ENCODE data around the gene ITGBL1.
"Not testable (repeated sequence)": the region's sequence is repeated elsewhere in the genome, so short reads cannot be mapped to it uniquely, and the experiment has no call there.

ITGBL1 gene

GRCh38 chr13:101512650-101513049, 60.2 kb downstream of the ITGBL1 start:
- no peak for DNase-seq (ENCODE audit: low read depth)

DNA sequence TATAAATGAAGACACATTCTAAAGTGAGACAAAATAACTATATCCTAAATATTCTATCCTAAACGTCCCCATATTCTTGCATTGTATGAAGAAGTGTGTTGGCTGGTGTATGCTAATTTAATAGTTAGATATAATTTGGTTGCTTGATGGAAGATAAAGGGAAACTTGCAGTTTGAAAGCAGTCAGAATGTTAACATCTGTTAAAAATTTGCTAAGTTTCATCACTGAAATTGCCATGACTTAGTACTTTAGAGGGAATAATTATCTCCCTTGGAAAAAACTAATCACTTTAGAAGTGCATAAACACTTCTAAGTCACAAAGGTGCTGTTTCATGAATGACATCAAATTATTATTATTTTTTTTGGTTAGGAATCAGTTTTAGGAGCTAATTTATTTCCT, 61.6 kb downstream of the ITGBL1 start:
- no peak for DNase-seq (ENCODE audit: low read depth)

DNA sequence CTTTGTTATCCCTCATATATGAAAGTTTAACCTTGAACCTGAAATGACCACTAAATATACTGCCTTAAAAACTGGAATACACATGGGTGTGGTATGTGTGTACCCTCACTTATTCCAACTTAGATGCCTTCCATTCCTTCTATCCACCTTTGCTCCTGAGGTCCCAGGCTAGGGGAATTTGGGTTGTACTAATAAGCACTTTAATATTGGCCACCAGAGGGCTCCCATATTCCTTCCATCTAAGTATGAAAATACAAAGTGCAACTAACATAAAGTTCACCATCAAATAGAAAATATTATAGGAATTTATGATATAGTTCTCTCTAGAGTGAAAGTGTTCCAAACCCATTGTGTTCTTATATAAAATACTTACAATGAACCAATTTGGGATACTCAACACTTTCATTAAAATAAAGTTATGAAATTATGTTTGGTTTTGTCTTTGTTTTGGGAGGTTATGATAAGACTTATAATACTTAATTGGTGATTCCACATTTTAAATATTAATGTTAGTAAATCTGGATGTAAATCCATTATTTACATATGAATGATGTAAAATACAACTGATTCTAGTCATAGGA, 62.3 kb downstream of the ITGBL1 start:
- no peak for DNase-seq (ENCODE audit: low read depth)

DNA sequence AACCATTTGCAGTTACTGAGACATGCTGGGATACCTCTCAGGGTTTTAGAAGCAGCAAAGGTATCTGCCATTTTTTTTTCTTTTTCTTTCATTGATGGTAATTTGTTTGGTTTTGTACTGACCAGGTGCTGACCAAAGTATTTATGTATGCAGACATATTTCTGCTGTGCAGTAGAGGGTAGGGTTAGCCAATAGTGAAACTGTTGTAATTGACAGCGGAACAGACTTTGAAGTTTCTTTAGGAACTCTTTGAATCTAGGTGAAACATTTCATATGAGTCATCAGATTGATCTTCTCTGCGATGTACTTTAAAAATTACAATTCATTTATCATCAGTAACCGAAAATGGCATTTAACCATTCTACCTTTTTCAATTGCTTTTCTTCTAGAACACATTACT, 63.0 kb downstream of the ITGBL1 start:
- DNase-seq (ENCODE audit: low read depth) = no peak

- DNase-seq (ENCODE audit: low read depth) = no peak
Measured at GRCh38 chr13:101516262-101516661, 63.8 kb downstream of the ITGBL1 start.

DNA sequence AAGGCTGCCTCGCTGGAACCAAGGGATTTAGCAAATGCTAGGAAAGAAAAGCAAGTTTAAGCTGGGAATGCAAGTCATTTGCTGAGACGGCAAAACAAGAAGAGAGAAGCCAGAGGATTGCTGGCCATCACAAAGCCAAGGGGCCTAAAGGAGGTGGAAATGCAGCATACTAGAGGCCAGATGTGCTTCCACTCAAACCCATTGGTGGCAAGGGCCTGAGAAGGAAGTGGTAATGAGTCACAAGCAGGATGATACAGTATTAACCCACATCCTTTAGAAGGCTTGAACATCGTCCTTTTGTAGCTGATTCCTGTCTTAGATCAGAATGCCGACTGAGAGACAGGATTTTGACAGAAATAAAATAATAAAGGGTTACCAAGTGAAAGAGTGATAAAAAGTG, 68.2 kb downstream of the ITGBL1 start:
- DNase-seq (ENCODE audit: low read depth) = no peak

GRCh38 chr13:101521371-101521770, 68.9 kb downstream of the ITGBL1 start:
- no peak for DNase-seq (ENCODE audit: low read depth)

GRCh38 chr13:101522607-101523006, 70.1 kb downstream of the ITGBL1 start:
- DNase-seq (ENCODE audit: low read depth) = no peak

DNA sequence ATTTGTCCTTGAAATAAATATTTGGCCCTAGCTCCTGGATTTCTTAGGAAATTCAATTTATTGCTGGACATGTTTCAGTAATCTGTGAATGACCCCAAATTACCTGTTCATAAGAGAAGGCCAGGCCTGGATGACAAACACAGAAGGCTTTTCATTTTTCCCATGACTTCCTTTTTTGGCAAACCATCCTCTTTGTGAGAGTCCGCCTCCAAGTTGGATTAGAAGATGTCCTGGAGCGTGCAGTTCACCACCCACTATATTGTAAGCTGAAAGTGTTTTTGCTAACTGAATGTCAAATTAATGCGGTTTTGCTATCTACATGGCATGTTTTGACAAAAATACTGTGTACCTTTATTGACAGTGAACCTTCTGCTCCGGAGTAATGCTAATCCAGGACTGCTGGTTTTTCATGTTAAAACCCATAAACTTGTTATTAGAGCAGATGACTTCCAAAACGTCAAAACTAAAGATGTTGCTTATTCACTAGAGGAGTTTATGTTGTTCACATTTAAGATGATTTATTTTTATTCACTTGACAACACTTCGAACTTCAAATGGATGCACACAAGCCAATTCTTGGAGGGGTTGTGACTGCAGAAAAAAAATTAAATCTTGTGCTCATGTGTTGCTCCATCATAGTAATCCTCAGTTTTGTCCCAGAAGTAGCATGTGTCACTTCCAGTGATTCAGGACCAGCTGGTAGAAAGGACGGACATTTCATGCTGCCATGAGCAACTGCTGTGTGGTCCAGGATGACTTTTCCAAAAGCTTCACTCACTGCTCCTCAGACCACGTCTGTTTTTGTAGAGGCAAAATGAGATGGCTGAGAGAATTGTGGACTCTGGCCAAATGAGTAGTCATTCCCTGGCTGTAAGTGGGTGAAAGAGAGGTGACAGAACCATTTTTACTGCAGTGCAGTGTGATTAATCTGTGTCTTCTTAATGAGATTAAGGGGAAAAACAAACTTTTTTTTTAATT, 71.0 kb downstream of the ITGBL1 start:
- no peak for DNase-seq (ENCODE audit: low read depth)

GRCh38 chr13:101527130-101527529, 74.7 kb downstream of the ITGBL1 start:
- DNase-seq (ENCODE audit: low read depth) = no peak

- no peak for DNase-seq (ENCODE audit: low read depth)
Measured at GRCh38 chr13:101529422-101529821, 76.9 kb downstream of the ITGBL1 start.

GRCh38 chr13:101530293-101530692, 77.8 kb downstream of the ITGBL1 start:
- DNase-seq (ENCODE audit: low read depth) = no peak

- DNase-seq (ENCODE audit: low read depth) = no peak
Measured at GRCh38 chr13:101535192-101535746, 82.8 kb downstream of the ITGBL1 start.

DNA sequence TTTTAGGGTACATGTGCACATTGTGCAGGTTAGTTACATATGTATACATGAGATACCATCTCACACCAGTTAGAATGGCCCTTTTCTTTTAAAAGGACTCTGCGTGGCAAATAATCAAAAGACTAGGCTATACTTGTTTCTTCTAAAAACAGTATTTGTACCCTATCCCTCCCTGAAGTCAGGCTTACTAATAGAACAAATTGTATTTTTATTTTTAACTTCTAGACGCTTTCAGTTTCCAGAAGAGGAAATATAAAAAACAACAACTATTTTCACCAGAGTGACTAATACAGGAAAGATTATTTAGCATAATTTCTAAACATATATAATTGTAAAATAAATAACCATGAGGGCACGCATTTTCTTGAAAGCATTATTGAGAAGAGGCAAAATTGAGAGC, 83.6 kb downstream of the ITGBL1 start:
- DNase-seq (ENCODE audit: low read depth) = no peak

- DNase-seq (ENCODE audit: low read depth) = not testable (repeated sequence)
Measured at GRCh38 chr13:101544544-101544943, 92.1 kb downstream of the ITGBL1 start.

- DNase-seq (ENCODE audit: low read depth) = no peak
Measured at GRCh38 chr13:101544979-101545378, 92.5 kb downstream of the ITGBL1 start.

- no peak for DNase-seq (ENCODE audit: low read depth)
Measured at GRCh38 chr13:101545521-101545920, 93.0 kb downstream of the ITGBL1 start.

GRCh38 chr13:101552286-101552685, 99.8 kb downstream of the ITGBL1 start:
- no peak for DNase-seq (ENCODE audit: low read depth)

DNA sequence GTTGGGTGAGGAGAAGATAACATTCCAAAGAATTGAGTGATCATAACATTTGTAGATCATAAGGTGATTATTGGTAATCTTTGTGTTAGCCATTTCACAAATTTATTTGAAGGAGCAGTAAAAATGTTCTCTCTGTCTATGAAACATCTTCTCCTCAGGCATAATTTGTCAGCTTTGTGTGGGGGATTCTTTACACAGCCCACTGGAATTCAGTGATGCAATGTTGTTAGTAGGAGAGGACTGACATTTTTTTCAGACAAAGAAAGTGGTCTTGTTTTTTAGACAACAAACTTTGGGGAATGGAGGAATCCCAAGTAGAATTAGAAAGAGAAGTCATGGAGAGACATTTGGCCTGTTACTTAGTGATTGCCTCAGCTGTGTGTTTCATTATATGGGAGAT, 100.3 kb downstream of the ITGBL1 start:
- no peak for DNase-seq (ENCODE audit: low read depth)

DNA sequence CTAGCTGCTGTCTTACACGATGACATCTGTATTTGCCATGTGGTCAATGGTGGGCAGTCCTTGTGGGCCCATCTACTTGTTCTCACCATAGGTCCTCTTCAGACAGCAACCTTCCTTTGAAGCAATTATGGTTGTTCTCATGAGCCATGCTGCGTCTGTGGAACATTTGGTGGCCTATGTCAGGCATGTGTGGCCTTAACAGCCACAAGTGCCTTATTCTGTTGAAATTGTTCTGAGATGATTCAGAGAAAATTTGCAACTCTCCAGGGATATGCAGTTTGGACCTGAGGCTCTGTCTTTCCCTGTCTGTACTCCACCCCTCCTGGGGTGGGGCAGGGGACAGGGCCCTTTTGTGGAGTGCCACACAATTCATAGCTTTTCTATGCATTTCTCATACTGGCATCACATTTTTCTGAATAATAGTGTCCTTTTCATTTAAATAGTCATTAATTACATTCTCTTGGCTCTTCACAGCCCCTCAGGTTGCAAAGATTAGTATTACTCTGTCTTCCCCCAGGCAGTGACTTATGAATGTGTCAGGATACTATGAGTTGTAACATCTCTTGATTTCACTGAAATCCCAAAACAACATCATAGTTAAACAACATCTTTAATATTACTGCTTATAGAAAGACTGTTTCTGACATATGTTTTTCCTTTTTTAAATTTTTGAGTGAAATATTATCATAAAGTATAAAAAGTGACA, 102.1 kb downstream of the ITGBL1 start:
- DNase-seq (ENCODE audit: low read depth) = no peak

DNA sequence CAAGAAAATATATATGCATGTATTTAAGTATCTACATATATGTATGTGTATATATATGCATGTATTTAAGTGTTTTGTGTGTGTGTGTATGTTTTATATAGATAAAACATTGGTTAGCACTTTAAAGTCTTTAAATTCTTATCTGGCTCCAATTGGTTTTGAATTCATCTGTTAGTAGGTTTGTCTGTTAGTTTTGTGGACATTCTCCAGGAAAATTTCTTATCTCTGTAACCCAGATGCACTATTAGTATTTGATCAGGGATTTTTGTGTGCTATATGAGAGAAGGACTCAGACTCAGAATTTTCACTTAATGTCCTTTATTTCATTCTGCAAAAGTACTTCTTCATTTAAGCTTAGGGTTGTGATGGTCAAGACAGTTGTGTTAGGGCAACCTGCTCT, 103.1 kb downstream of the ITGBL1 start:
- no peak for DNase-seq (ENCODE audit: low read depth)

- DNase-seq (ENCODE audit: low read depth) = no peak
Measured at GRCh38 chr13:101556676-101557123, 104.2 kb downstream of the ITGBL1 start.

All from stimulated activated CD8-positive, alpha-beta memory T cell treated with anti-CD3 and anti-CD28 coated beads, Interleukin-12 subunit alpha, Interleukin-12 subunit beta, amount 100 ng/mL, for 1 hour (primary cell).